ENCODE data around the gene PCSK6.
"Not testable (repeated sequence)": the region's sequence is repeated elsewhere in the genome, so short reads cannot be mapped to it uniquely, and the experiment has no call there.

PCSK6 gene

DNA sequence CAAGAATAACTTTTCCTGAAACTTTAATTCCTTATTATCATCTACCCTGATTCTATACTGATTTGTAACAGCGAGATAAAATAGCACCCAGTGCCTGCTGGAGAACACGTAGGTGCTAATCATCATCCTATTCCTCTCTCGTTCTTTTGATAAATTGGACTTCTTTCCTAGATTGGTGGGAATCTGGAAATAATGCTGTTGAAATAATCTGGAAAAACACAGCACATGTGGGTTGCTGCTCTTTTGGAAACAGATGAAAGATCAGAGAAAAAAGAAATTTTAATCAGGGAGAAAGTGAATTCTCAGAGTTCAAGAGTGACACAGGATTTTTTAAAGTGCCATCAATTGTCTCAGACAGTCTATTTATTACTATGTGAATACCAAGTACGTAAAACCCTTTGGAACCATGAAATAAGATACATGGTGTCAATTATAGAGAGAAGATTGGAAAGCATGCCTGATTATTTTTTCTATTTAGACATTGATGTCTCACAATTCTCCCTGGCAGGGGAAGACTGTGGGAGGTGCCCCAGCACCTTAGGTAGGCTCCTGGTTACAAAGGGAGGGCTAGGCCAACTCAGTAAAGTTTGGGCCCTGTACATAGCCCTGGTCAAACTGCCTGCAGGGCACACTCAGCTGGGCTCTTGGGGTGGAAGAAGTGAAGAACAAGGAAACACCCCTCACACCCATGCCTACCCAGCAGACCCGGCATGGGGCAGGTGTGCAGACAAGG lies 134.4 kb downstream of the PCSK6 start:
- no peak for DNase-seq (ENCODE audit: low read depth)
- no peak overlapping the region for H3K4me3 ChIP-seq (ENCODE audit: low read depth, low read length)

- no peak for DNase-seq (ENCODE audit: low read depth)
- H3K4me3 ChIP-seq (ENCODE audit: low read depth, low read length) = no peak overlapping the region
These were observed 136.3 kb downstream of the PCSK6 start for GRCh38 chr15:101353240-101353639.

DNA sequence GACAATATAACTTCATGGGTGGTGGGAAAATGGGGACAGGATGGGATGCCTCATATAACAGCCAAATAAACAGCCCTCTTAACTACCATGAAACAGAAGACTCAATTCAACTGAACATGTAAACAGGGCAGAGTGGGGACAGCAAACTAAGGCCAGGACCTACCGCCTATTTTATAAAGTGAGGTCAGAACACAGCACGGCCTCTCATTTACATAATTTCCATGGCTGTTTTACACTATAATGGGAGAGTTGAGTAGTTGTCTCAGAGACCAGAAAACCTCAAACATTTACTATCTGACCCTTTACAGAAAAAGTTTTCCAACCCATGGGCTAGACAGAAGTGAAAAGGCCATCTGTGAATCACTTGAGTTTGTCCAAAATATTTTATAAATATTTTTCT lies 137.8 kb downstream of the PCSK6 start:
- no peak for DNase-seq (ENCODE audit: low read depth)
- H3K4me3 ChIP-seq (ENCODE audit: low read depth, low read length) = no peak overlapping the region

DNA sequence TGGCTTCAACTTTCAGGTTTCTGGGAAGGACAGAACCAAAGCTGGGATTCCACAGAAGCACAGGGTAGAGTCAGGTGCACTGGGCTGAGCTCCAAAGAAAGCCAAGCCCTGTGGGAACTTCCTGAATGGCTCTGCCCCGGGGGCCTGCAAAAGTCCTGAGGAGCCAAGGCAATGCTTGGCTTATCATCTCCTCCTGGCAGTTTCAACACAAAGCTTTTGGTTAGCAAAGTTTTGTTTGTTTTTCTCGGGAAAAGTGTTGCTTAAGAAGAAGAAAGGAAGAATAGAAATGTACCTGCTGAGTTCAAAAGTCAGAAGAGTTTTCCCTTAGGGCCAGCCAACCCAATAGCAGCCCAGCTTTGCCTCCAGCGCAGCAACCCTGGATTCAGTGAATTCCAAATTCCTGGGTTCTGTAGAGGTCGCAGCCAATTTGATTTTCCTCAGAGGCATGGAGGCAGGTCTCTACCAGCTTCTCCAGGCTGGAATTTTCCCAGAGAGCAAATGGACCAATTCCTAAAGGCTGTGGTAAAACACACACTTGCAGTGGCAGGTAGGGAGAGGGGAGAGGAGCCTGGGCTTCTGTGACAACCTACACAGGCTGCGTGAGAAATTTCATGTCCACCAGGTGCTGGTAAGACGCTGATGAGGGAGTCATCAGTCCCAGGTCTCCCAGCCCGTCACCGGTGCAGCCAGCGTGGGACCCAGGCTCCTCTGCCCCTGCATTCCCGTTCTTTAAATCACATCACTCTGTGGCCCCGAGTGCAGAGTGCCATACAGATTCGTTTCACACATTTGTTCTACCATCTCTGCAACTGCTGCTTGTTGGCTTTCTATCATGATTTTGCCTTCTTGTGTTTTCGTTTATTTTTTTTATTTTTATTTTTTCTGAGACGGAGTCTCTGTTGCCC lies 140.2 kb downstream of the PCSK6 start:
- no peak for DNase-seq (ENCODE audit: low read depth)
- no peak overlapping the region for H3K4me3 ChIP-seq (ENCODE audit: low read depth, low read length)

GRCh38 chr15:101348643-101349042 lies 140.9 kb downstream of the PCSK6 start:
- DNase-seq (ENCODE audit: low read depth) = no peak
- H3K4me3 ChIP-seq (ENCODE audit: low read depth, low read length) = no peak overlapping the region

DNA sequence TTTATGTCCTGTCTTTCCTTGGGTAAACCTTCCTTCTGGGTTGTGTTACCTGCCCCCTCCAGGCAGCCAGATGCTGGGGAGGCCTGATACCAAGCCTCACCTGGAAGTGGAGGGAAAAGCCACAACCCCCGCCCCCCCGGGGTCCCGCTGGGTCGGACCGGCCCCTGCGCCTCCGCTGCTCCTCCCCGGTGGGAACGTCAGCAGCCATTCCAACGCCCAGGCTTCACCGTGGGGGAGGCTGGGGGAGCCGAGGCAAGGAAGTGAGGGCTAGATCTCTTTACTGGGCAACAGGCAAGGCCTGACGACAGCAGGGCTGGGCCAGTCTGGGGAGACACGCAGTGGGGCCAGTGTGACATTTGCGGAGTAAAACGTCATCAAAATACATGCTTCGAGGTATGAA lies 141.5 kb downstream of the PCSK6 start:
- no peak overlapping the region for H3K4me3 ChIP-seq (ENCODE audit: low read depth, low read length)
- DNase-seq (ENCODE audit: low read depth) = no peak

- DNase-seq (ENCODE audit: low read depth) = no peak
- H3K4me3 ChIP-seq (ENCODE audit: low read depth, low read length) = no peak overlapping the region
These were observed 142.1 kb downstream of the PCSK6 start for GRCh38 chr15:101347454-101347853.

- no peak overlapping the region for H3K4me3 ChIP-seq (ENCODE audit: low read depth, low read length)
- no peak for DNase-seq (ENCODE audit: low read depth)
These were observed 142.6 kb downstream of the PCSK6 start for GRCh38 chr15:101346928-101347327.

- H3K4me3 ChIP-seq (ENCODE audit: low read depth, low read length) = no peak overlapping the region
- DNase-seq (ENCODE audit: low read depth) = no peak
These were observed 147.5 kb downstream of the PCSK6 start for GRCh38 chr15:101342056-101342455.

DNA sequence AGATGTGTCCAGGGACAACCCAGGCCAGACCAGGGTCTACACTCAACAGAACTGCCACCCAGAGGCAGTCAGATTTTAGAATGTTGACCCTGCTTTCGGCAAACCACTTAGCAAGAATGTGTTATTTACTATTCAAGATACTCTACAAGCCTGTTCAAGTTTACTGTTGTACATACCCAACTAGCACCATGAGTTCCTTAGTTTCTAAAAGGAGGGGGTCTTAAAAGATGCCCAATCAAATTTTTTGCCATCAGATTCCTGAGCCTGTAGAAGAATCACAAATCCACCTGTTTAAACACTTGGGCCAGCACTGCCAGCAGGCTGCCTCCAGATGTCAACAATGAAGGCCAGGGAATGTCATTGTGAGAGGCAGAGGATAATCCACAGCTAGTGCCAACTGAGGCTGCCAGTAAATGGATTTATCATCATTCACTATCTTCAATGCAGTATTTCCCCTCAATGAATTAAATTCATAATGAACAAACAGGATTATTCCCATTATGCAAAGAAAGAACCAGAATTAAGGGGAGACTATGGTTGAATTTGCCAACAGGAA lies 150.9 kb downstream of the PCSK6 start:
- no peak overlapping the region for H3K4me3 ChIP-seq (ENCODE audit: low read depth, low read length)
- no peak for DNase-seq (ENCODE audit: low read depth)

DNA sequence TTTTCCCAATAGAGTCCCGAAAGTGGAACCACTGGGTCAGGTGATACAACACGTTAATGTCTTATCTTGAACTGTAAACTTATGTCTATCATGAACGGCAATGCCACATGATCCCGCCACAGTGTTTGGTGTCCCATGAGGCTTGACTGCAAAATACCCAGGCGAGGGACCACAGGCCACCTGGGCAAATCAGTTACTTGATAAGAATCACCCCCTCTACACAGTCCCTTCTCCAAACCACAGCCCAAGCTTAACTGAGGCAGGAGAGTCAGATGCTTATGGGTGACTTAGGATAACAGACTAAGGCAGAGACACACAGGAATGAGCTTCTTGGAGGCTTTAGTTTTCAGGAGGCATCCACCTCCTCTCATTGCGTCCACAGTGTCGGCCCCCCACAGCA lies 151.5 kb downstream of the PCSK6 start:
- DNase-seq (ENCODE audit: low read depth) = no peak
- H3K4me3 ChIP-seq (ENCODE audit: low read depth, low read length) = no peak overlapping the region

GRCh38 chr15:101333907-101334789 lies 155.4 kb downstream of the PCSK6 start:
- DNase-seq (ENCODE audit: low read depth); H3K4me3 ChIP-seq (ENCODE audit: low read depth, low read length): not testable (repeated sequence)

GRCh38 chr15:101332061-101332467 lies 157.4 kb downstream of the PCSK6 start:
- no peak overlapping the region for H3K4me3 ChIP-seq (ENCODE audit: low read depth, low read length)
- no peak for DNase-seq (ENCODE audit: low read depth)

GRCh38 chr15:101329867-101330380 lies 159.6 kb downstream of the PCSK6 start:
- H3K4me3 ChIP-seq (ENCODE audit: low read depth, low read length) = no peak overlapping the region
- no peak for DNase-seq (ENCODE audit: low read depth)

DNA sequence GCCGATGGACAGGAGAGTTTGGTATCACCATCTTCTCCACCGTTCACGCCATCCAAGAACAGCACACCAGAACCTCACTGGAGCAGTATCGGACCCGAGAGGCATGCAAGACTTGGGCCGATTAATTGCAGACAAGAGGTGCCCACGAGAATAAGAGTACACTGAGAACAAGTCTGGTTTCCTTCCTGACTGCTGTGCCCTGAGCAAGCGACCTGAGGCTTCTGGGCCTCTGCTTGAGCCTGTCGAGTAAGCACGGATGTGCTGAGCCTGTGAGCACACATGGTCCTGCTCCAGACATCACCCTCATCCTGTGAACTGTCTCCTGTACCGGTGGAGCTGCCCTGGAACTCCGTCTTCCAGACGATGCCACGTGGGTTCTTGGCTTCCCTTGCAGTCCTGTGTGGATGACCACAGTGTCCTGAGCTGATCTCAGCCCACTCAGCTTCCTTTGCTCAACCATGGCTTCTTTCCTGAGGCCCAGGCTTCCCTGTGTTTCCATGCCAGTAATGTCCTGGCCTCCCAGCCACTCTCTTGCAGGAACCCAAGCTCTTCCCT lies 160.1 kb downstream of the PCSK6 start:
- no peak for DNase-seq (ENCODE audit: low read depth)
- no peak overlapping the region for H3K4me3 ChIP-seq (ENCODE audit: low read depth, low read length)

DNA sequence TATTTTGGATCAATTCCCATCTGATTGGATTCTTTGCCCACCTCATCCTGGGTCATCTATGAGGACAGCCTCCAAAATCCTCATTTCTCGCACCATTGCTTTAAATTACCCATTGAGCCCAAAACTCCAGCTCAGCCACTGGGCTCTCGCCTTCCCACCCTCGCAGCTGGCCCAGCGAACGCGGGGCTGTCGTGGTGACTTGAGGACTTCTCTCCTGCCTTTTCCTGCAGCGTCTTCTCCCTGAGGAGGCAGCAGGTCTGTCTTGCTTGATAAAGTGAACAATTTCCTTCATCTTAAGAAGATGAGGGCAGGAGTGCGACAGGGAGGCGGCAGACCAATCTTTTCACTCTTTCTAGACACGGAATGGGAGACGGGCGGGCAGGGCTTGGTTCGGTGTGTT lies 161.5 kb downstream of the PCSK6 start:
- no peak for DNase-seq (ENCODE audit: low read depth)
- no peak overlapping the region for H3K4me3 ChIP-seq (ENCODE audit: low read depth, low read length)

GRCh38 chr15:101327147-101327740 lies 162.3 kb downstream of the PCSK6 start:
- DNase-seq (ENCODE audit: low read depth) = no peak
- H3K4me3 ChIP-seq (ENCODE audit: low read depth, low read length) = no peak overlapping the region

- no peak for DNase-seq (ENCODE audit: low read depth)
- no peak overlapping the region for H3K4me3 ChIP-seq (ENCODE audit: low read depth, low read length)
These were observed 162.9 kb downstream of the PCSK6 start for GRCh38 chr15:101326462-101327146.
